OCI-LY7 (cell line): ENCODE results near the gene PIH1D1. TPM values are rescaled to one million over a fixed set of nuclear protein-coding genes. Genes with fewer than 3 reads are reported as not detected.

Source experiments
- BruUV-seq: library from RNA; stranded (reverse); fragments of 400-500 nt; replicated peaks from 2 replicates; lab custom pipeline; 2021; lab: Mats Ljungman, UMichigan
- CTCF ChIA-PET: fragments of 300-600 bp; sonication (Branson Sonifier 250); formaldehyde crosslinking; loops from one replicate; lab custom pipeline; 2022; ENCODE audit warnings: antibody characterized with exemption; ENCODE audit not compliant: unreplicated experiment; lab: Charles Lee
- POLR2A ChIA-PET: fragments of 300-600 bp; sonication (Branson Sonifier 250); formaldehyde crosslinking; loops from one replicate; lab custom pipeline; 2022; ENCODE audit warnings: antibody characterized with exemption; lab: Charles Lee
- DNase-seq: peaks from one replicate; pipeline ENCODE4 v3.0.0-alpha.2; 2015; ENCODE audit warnings: low spot score
- H2AFZ ChIP-seq: fragments of 200-600 bp; sonication (generic), shearing (Covaris generic); 2 replicates; pipeline ENCODE4 v1.6.1; 2014; ENCODE audit warnings: mild to moderate bottlenecking, antibody characterized with exemption, low read length, moderate library complexity
- H3K27ac ChIP-seq: fragments of 200-600 bp; sonication (generic); 2 replicates; pipeline ENCODE4 v1.5.1; 2014; ENCODE audit warnings: mixed run types, low read depth, mild to moderate bottlenecking, moderate library complexity, low read length, inconsistent platforms; ENCODE audit not compliant: poor library complexity, severe bottlenecking
- H3K36me3 ChIP-seq: fragments of 200-600 bp; sonication (generic); 2 replicates; pipeline ENCODE4 v1.6.1; 2014; ENCODE audit warnings: mild to moderate bottlenecking, antibody characterized with exemption, low read length, moderate library complexity, mixed read lengths; ENCODE audit not compliant: insufficient read depth
- H3K4me1 ChIP-seq: fragments of 200-600 bp; sonication (generic); 2 replicates; pipeline ENCODE4 v1.5.1; 2014; ENCODE audit warnings: mild to moderate bottlenecking, low read length; ENCODE audit not compliant: insufficient read depth, poor library complexity, severe bottlenecking
- H3K4me2 ChIP-seq: fragments of 200-600 bp; sonication (generic); 2 replicates; pipeline ENCODE4 v1.6.1; 2014; ENCODE audit warnings: mild to moderate bottlenecking, low read length
- H3K4me3 ChIP-seq: fragments of 200-600 bp; sonication (generic); 2 replicates; pipeline ENCODE4 v1.5.1; 2014; ENCODE audit warnings: mild to moderate bottlenecking, low read depth, low read length; ENCODE audit not compliant: poor library complexity, severe bottlenecking
- H3K79me2 ChIP-seq: fragments of 200-600 bp; sonication (generic); 2 replicates; pipeline ENCODE4 v1.6.1; 2016; ENCODE audit warnings: low read depth, mild to moderate bottlenecking, low read length, moderate library complexity, mixed read lengths; ENCODE audit not compliant: insufficient read depth
- H3K9me2 ChIP-seq: fragments of 200-600 bp; sonication (generic); 2 replicates; pipeline ENCODE4 v1.6.1; 2016; ENCODE audit warnings: mild to moderate bottlenecking, low read length, mixed read lengths; ENCODE audit not compliant: insufficient read depth
- H3K9me3 ChIP-seq: fragments of 200-600 bp; sonication (generic); 2 replicates; pipeline ENCODE4 v1.6.1; 2014; ENCODE audit warnings: mild to moderate bottlenecking, mixed run types, low read length, mixed read lengths
- H4K20me1 ChIP-seq: fragments of 200-600 bp; sonication (generic); 2 replicates; pipeline ENCODE4 v1.6.1; 2014; ENCODE audit warnings: mild to moderate bottlenecking, antibody characterized with exemption, low read length, moderate library complexity, mixed read lengths; ENCODE audit not compliant: insufficient read depth
- EZH2phosphoT487 ChIP-seq: fragments of 200-600 bp; sonication (generic); IDR thresholded peaks from 2 replicates; pipeline ENCODE4 v1.6.1; 2018; ENCODE audit warnings: low read depth, borderline replicate concordance, mild to moderate bottlenecking, mixed run types, antibody characterized with exemption, low read length, moderate library complexity, mixed read lengths
- intact Hi-C: fragments of 100-400 bp; cut with micrococcal nuclease; formaldehyde crosslinking; loops from one replicate; pipeline ENCODE4 v1.10.0; 2022; ENCODE audit not compliant: unreplicated experiment
- total RNA-seq, 2 experiments: library from RNA; depleted of rRNA in 1 of 2; stranded (reverse); fragments of >200 nt in 1 of 2; shearing (Covaris generic) in 1 of 2; gene quantifications; 2 replicates each; pipeline ENCODE4 v1.2.3, GENCODE V29; 2014 to 2022
- TF ChIP-seq, protein P1 (sequence below): fragments of 200-600 bp; sonication (generic); conservative IDR thresholded peaks from 2 replicates; pipeline ENCODE4 v1.5.1; 2014; ENCODE audit warnings: mild to moderate bottlenecking, antibody characterized with exemption, low read length, moderate library complexity, mixed read lengths

Gene PIH1D1
- total RNA-seq, 2 experiments from 2014 or later = 95.5 to 117 TPM

DNA sequence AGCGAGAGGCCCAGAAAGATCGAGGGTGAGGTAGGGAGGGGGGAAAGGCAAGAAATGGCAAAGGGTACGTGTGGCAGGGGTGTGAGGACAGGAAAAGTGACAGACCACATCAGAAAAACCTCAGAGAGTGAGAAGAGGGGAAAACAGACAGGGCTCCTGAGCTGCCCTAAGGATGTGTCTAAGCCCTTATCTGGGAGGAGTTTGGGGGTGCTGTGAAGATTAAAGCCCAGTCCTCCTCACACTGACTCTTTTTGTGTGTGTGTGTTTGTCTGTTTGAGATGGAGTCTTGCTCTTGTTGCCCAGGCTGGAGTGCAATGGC is 27.7 kb downstream of the PIH1D1 start:
- Histone ChIP-seq H3K9me2 (no peaks in the 10 kb centered on the region), H3K36me3 (no peaks in the 10 kb centered on the region), H4K20me1 (no peaks in the 10 kb centered on the region), H3K9me3 (no peaks in the 10 kb centered on the region), H3K4me2 (peak overlapping the region; percentile 20; the same call in 1 of the 2 replicates), H3K4me3 (no peak overlapping the region), H3K79me2 (no peaks in the 10 kb centered on the region), H3K27ac (no peak overlapping the region), H3K4me1 (peaks cover 63% of the 10 kb centered on the region), H2AFZ (no peak overlapping the region)
- ChIA-PET POLR2A (no interaction called here), CTCF (no interaction called here)
- no TSS peak for BruUV-seq
- TF ChIP-seq, protein P1, sequence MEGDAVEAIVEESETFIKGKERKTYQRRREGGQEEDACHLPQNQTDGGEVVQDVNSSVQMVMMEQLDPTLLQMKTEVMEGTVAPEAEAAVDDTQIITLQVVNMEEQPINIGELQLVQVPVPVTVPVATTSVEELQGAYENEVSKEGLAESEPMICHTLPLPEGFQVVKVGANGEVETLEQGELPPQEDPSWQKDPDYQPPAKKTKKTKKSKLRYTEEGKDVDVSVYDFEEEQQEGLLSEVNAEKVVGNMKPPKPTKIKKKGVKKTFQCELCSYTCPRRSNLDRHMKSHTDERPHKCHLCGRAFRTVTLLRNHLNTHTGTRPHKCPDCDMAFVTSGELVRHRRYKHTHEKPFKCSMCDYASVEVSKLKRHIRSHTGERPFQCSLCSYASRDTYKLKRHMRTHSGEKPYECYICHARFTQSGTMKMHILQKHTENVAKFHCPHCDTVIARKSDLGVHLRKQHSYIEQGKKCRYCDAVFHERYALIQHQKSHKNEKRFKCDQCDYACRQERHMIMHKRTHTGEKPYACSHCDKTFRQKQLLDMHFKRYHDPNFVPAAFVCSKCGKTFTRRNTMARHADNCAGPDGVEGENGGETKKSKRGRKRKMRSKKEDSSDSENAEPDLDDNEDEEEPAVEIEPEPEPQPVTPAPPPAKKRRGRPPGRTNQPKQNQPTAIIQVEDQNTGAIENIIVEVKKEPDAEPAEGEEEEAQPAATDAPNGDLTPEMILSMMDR = no peak
- no peak for TF ChIP-seq EZH2phosphoT487
- intact Hi-C loops = no loop called here
- DNase-seq = no peak

DNA sequence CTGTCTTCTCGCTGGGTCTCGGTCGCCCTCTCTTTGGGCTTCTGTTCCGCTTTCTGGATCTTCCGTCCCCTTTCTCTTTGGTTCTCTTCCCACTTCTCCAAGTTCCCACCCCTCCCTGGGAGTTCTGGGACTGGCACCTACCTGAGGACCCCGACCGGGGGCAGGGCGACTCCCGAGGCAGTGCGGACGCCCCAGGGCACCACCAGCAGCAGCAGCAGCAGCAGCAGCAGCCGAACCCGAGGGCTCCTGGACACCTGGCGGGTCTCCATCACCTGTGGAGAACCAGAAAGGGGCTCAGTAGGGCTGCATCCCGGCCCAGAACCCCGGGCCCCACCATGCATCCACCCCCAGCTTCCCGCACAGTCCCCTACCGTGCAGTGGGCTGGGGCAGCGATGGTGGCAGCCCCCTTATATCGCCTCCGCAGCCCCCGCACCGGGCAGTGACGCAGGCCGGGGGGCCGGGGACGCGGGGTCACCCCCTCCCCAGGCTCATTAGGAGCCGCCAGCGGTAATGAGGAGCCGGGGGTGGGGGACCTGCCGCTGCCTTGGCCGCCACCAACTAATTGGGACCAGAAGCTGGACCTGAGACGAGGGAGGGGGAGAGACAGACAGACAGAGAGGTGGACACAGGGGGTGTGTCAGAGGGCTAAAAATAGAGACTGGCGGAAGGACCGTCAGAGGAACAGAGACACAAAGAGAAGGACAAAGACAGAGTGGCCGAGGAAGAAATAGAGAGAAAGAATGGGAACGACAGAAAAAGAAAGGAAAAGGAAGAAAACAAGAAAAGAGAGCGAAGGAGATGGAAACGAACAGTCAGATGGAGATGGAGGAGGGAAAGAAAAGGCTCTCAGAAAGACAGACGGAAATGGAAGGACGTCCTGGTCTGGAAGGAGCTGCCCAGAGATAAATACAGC is 28.3 kb downstream of the PIH1D1 start, which contains the start of gene PTH2:
PTH2 (minus strand) TSS at position 371 of the 914 bp plus-strand sequence; CDS start at position 269, 102 bp downstream.
- no peak for TF ChIP-seq EZH2phosphoT487
- TF ChIP-seq, protein P1 = no peak
- POLR2A ChIA-PET = no interaction called here
- no peak within 1 kb of the TSS for H3K27ac ChIP-seq
- peak within 1 kb of the TSS; percentile 20; the same call in 1 of the 2 replicates for H3K4me2 ChIP-seq
- BruUV-seq = no TSS peak
- intact Hi-C loops = no loop called here
- no peaks in the 10 kb centered on the region for H3K36me3 ChIP-seq
- CTCF ChIA-PET = no interaction called here
- no peak within 1 kb of the TSS for H3K4me3 ChIP-seq
- no peaks in the 10 kb centered on the region for H3K9me3 ChIP-seq
- no peaks in the 10 kb centered on the region for H4K20me1 ChIP-seq
- no peaks in the 10 kb centered on the region for H3K9me2 ChIP-seq
- H3K4me1 ChIP-seq = peaks cover 63% of the 10 kb centered on the region
- H2AFZ ChIP-seq = no peak within 1 kb of the TSS
- H3K79me2 ChIP-seq = no peaks in the 10 kb centered on the region
- no peak for DNase-seq
